HG02852 (cell line): ENCODE measurements around the gene PKN1.

Experiments
- ATAC-seq: cut with Tn5 transposase; IDR thresholded peaks from one replicate; pipeline ENCODE4 v1.9.1; 2021; ENCODE audit warnings: mild to moderate bottlenecking, moderate library complexity; ENCODE audit not compliant: unreplicated experiment

Gene PKN1

GRCh38 chr19:14406645-14407401, 26.3 kb upstream of the PKN1 start:
- ATAC-seq: no peak

DNA sequence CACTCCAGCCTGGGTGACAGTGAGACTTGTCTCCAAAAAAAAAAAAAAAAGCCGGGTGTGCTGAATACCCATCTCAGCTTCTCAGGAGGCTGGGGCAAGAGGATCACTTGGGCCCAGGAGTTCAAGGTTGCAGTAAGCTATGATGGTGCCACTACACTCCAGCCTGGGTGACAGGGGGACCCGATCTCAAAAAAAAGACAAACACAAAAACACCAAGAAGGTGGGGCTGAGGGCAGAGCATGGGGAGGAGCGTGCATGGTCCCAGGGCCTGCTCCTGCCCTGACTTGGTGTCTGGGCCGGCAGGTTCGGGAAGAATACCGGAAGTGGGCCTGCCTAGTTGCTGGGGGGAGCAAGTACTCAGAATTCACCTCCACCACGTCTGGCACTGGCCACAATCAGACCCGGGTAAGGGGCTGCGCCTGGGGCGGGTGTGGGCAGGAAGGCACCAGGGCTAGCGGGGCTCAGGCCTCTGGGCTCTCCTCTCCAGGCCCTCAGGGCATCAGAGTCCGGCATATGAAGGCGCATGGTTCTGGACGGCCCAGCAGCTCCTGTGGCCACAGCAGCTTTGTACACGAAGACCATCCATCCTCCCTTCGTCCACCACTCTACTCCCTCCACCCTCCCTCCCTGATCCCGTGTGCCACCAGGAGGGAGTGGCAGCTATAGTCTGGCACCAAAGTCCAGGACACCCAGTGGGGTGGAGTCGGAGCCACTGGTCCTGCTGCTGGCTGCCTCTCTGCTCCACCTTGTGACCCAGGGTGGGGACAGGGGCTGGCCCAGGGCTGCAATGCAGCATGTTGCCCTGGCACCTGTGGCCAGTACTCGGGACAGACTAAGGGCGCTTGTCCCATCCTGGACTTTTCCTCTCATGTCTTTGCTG, 25.3 kb upstream of the PKN1 start:
- no peak for ATAC-seq

DNA sequence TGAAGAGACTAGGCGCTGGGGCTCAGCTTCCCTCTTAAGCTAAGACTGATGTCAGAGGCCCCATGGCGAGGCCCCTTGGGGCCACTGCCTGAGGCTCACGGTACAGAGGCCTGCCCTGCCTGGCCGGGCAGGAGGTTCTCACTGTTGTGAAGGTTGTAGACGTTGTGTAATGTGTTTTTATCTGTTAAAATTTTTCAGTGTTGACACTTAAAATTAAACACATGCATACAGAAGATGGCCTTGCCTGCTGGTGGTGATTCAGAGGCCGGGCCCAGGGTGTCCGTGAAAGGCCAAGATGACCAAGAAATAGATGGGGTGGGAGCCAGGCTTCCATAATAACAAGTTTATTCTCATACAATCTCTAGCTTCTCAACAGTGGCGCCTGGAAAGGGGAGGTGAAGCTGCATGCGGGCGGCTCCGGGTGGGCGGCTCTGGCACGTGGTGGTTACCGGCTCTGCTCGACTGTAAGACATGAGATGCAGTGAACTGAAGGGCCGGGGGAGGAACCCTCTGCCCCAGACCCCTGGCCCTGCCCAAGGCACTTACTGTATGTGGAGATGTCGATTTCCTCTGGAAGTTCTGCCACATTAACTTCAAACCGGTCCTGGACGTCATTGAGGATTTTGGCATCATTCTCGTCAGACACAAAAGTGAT, 24.5 kb upstream of the PKN1 start:
- ATAC-seq: no peak

GRCh38 chr19:14409146-14410023, 23.7 kb upstream of the PKN1 start:
- no peak for ATAC-seq

DNA sequence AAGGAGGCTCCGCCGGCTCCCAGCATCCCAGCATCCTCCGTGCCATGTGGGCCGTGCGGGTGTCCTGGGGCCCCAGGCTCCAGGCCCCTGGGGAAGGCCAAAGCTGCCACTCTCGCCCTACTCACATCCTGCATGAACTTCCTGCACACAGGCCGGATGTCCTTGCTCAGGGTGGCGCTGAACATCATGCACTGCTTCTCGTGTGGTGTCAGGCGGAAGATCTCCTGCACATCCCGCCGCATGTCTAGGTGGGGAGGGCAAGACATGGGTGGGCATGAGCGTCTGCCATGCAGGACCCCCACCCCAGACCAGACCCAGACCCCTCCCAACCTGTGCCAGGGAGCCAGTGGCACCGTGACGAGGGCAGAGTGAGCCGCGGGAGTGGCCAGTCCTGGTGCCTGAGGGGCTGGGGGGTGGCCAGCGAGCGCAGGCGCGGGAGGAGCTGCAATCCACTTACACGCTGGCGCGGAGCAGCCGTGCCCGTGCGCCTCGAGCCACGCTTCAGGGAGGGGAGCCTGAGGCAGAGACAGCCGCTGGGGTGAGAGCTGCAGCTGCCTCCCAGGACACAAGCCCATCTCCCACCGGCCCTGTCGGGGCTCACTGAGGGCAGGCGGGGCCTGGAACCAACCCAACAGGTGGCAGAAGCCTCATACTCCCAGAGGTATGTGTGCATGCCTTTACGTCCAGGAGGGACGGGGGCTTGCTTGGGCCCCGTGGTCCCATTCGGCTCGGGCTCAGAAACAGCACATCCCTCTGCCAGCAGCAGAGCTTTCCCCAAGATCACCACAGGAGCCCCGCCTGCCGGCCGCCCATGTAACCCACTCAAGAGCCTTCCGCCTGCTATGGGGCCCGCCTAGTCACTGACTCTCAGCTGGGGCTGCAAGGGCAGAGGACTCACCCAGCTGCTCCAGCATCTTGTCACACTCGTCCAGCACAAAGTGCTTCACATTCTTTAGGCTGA, 22.7 kb upstream of the PKN1 start:
- no peak for ATAC-seq

- no peak for ATAC-seq
Observed at GRCh38 chr19:14411161-14411937, 21.8 kb upstream of the PKN1 start.

- no peak for ATAC-seq
Observed at GRCh38 chr19:14411938-14412245, 21.2 kb upstream of the PKN1 start.

GRCh38 chr19:14412324-14412995, 20.6 kb upstream of the PKN1 start:
- no peak for ATAC-seq

- no peak for ATAC-seq
Observed at GRCh38 chr19:14412996-14413692, 20.0 kb upstream of the PKN1 start.

GRCh38 chr19:14413693-14414181, 19.4 kb upstream of the PKN1 start:
- ATAC-seq: no peak

- ATAC-seq: no peak
Observed at GRCh38 chr19:14414926-14415690, 18.0 kb upstream of the PKN1 start.

GRCh38 chr19:14416817-14417231, 16.3 kb upstream of the PKN1 start:
- ATAC-seq: no peak

- ATAC-seq: peak; percentile 44
Observed at GRCh38 chr19:14418856-14419105, 14.3 kb upstream of the PKN1 start.

DNA sequence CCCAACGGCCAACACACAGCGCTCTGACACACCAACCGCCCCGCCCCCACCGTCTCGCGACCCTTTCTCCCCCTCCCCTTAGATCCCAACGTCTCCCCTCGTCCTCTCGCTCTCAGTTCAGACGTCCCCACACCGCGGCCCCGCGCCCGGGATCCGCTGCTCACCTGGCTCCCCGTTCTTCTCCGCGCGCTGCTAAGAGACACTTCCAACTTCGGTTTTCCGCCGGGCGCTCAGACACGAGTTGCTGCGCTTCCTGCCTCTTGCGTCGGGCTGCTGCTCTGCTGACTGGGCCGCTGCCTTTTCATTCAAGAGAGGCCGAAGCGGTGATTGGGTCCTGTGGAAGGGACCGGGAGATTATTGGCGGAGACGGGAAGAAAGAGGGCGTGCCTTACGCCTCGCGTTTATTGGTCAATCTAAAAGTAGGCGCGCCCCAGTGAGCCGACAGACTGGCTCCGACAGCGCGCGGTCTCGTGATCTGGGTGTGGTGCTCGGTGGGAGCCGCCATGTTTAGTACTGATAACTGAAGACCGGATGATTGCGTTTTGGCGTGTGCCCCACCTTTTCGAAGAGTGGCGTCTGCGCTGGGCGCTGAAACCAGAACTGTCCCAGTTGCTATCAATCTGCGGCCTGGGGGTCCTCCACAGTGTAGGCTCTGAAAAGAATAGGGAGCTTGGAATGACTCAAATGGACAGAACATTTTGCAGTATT, 13.8 kb upstream of the PKN1 start, which contains the start of gene DDX39A:
DDX39A (minus strand) TSS at position 236 of the 708 bp plus-strand sequence. CDS start 6,121 bp downstream, outside the sequence.
- ATAC-seq: peak; percentile 84

DNA sequence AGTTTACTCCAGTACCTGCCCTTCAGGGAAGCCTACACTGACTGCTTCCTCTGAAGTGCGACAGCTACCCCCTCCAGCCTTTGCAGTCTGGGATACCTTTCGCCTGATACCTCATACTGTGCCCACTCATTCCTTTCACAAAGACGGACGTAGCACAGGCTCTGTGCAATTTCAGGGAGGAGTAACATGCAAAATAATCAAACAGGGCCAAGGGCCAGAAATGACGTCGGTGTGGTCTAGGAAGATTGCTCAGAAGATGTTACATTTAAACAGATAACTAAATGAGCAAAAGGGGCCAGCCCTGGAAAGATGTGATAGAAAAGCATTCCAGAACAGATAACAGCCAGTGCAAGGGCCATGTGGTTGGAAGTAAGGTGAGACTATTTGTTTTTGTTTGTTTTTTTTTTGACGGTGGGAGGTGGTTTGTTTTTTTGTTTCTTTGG, 7.4 kb upstream of the PKN1 start:
- ATAC-seq: no peak

GRCh38 chr19:14427461-14427860, 5.6 kb upstream of the PKN1 start:
- ATAC-seq: no peak
